SK-N-MC (cell line): Measurements from ENCODE around the gene PGLYRP1.

Experiments
- EZH2 ChIP-seq: fragments of 200-600 bp; sonication (generic); IDR thresholded peaks from one replicate; pipeline ENCODE4 v1.6.1; 2017; ENCODE audit warnings: antibody characterized with exemption
- POLR2AphosphoS5 ChIP-seq: IDR thresholded peaks from 2 replicates; pipeline ENCODE4 v1.6.1; 2012; ENCODE audit warnings: mild to moderate bottlenecking, low read depth, low read length, borderline replicate concordance

DNA sequence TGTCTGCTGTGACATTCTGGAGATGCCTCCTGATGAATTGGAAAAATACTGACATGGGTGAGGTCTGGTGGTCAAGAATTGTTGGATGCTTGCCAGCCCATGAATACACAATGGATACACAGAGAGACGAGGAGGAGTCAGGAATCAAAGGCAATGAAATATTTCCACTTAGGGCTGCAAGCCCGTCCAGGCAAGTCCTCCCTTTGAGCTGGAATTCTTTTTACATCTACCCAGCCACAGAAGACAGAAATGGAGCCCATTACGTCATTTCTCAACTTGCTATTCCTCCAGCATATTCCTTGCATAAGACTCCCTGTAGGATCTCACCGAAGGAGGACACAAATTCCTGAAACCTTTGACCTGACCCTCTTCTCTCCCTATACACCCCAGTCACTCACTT, 33.7 kb upstream of the PGLYRP1 start:
- TF ChIP-seq POLR2AphosphoS5, result no peak
- no peak for TF ChIP-seq EZH2
